HG03280 (cell line): ENCODE data around the gene RNASE4.

Experiments used
- ATAC-seq: cut with Tn5 transposase; IDR thresholded peaks from one replicate; pipeline ENCODE4 v1.9.1; 2021; ENCODE audit warnings: mild to moderate bottlenecking, moderate library complexity; ENCODE audit not compliant: unreplicated experiment

Gene RNASE4

DNA sequence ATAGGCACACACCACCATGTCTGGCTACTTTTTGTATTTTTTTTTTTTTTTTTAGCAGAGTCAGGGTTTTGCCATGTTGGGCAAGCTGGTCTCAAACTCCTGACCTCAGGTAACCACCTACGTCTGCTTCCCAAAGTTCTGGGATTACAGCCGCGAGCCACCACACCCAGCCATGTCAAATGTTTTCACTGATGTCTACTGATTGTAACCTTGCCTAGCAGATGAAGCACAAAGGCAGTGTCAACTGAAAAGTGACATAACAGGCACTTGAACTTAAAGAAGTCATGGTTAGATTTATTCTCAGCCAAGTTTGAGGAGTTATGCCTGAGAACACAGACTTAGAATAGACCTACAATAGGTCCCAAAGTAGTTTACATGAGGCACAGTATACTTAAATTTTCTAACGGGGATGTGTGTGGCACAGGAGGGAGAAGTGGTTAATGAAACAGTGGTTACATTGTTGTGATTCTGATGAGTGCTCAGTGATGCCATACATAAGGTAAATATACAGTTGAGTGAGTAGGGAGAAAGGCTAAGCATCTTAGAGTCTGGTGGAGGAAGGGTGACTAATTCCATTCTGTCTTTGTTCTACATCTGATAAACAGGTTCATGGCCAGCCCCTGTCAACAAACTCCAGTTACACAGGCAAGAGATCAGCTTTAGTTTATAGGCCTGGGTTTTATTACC is 12.6 kb upstream of the RNASE4 start:
- ATAC-seq, result no peak

DNA sequence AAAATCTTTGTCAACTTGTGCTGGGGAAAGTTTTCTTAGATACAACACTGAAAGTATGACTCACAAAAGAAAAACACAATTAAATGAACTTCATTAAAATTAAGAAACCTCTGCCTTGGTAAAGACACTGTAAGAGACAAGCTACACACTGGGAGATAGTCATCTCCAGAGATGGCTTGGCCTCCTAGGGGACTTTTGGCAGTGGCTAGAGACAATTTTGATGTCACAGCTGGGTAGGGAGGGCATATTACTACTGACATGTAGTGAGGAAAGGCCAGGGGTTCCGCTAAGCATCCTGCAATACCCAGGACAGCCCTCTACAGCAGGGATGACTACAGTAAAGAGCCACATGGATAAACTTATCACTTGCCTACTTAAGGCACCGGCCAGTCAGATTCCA is 8.7 kb upstream of the RNASE4 start:
- ATAC-seq, result no peak

DNA sequence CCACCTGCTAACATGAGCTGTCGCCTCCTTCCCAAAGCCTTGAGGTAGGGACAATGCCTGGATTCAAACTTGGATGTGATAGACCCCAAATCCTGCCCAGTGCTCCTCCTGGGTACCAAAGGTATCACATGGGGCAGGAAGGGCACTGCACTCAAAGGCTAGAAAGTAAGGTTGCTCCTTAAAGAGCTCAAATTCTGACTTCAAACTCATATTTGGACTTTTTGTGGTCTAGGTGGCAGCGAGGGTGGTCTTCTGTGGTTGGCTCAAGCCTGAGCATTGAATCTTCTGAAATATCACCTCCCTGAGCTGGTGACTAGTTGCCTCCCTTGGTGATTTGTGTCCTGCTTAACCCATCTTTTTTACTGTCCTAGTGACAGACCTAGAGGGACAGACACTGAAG is 8.3 kb upstream of the RNASE4 start:
- ATAC-seq, result no peak

DNA sequence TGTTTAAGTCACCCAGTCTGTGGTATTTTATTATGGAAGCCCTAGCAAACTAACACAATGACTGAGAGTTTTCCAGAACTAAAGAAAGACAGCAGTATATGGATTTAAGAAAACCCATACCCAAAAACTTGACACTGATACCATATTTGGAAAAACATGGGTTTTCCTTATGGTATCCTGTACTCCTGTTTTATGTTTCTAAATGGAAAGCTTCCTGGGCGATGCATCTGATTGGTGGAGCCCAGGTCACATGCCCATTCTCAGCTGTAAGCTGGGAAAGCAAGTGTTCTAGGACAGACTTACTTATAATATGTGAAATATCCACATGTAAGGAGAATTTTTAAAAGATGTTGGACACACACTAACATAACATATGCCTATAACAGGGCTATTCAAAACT is 4.5 kb upstream of the RNASE4 start:
- ATAC-seq, result no peak

DNA sequence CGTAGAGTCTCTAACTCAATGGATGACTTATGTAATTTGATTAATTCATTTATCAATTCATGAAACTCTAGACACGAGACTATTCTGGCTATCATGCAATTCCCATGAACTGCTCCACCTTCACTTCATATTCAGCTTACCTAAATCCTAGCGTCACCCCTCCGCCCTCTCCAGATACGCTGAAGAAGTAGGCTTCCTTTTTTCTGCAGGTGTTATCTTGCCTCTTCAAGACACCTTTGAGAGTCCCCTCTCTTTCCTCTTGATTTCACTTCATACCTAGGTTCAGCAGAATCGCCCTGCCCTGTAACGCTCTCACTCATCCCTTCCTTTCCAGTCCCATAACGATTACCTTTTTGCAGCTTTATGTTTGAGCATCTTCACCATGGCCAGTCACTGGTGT is 4.0 kb upstream of the RNASE4 start:
- ATAC-seq, result no peak

DNA sequence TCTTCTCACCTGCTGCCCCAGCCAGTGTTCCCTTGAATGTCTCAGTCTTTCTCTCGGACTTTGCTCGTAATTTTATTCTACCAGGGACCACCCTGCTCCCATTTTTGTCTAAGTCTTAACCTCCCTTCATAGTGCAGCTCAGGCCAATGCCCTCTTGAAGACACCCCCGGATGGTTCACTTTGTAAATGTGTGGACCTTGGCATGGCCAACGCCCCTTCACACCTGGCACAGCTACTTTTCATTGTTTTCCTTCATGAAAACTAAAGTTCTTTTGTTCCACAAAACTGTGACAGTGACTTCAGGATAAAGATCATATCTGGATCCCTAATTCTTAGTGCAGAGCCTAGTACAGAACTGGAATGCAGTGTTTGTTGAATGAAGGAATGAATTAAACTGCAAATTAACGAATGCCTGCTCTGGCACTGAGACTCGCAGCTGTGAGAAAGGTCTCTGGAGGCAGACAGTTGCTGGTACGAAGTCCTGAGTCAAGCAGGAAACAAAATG is 3.5 kb upstream of the RNASE4 start:
- ATAC-seq, result peak; percentile 29

DNA sequence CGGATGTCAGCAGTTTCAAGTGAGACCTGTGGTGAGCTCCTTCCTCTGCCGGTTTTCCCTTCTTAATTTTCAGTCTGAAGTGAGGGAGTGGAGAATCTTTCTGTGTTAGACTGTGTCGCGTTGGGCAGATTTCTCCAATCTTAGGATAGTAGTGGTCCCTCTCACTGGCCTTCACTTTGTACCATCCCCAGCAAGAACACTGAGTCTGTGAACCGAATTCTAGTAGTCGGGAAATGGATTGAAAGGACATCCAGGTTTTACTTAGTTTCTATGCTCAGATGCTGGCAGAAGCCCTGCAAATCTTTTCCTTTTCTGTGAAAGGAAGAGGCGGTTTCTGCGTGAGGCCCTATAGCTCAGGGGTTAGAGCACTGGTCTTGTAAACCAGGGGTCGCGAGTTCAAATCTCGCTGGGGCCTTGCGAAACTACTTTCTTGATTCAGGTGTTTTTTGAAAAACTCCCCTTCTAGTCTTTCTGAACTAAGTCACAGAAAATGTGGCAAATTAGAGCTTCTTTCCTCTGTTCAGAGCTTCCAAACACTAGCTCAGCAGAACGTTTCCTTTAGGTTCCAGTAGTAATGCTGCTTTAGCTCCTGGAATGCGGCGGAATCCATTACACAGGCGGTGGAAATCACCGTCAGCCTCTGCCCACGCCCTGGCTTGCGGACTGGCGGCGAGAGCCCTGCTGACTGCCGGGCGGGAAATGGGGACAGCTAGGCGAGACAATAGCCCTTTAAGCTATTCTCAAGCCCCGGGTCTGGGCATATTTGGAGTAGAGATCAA is 2.8 kb upstream of the RNASE4 start:
- peak; percentile 23 for ATAC-seq

DNA sequence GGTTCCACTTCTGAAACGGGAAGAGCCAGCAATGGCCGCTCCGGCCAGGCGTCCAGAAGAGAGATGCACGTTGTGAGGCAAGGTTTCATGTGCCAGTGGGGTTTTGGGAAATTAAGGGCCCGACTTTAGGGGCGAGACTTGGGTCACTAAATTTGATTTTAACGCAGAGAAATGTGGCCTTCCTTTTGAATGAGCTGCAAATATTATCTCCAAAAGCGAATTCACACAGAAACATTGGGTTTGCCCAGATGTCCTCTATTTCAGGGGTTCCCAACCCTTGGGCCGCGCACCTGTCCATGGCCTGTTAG is 2.3 kb upstream of the RNASE4 start:
- no peak for ATAC-seq

DNA sequence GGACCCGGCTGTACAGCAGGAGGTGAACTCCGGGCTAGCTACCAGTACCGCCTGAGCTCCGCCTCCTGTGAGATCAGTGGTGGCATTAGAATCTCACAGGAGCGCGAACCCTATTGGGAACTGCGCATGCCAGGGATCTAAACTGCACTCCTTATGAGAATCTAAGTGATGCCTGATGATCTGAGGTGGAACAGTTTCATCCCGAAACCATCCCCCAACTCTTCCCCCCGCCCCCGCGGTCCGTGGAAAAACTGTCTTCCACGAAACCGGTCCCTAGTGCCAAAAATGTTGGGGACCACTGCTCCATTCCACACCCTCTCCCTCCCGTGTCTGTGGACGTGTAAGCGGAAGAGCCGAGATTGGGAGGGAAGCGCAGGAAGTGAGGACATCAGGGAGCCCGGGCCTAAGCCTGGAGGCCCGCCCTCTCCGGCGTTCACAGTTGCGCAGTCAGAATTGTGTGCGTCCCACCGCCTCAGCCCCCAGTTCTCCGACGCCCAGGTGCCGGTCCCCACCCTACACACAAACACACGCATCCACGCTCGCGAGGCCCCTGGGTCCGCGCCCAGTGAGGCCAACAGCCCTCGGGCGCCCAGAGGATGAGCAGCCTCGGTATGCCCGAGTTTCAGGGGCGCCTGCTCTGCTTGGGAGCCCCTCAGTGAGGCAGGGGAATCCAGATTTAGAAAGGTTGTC is 1.8 kb upstream of the RNASE4 start:
- ATAC-seq, result peak; percentile 37

DNA sequence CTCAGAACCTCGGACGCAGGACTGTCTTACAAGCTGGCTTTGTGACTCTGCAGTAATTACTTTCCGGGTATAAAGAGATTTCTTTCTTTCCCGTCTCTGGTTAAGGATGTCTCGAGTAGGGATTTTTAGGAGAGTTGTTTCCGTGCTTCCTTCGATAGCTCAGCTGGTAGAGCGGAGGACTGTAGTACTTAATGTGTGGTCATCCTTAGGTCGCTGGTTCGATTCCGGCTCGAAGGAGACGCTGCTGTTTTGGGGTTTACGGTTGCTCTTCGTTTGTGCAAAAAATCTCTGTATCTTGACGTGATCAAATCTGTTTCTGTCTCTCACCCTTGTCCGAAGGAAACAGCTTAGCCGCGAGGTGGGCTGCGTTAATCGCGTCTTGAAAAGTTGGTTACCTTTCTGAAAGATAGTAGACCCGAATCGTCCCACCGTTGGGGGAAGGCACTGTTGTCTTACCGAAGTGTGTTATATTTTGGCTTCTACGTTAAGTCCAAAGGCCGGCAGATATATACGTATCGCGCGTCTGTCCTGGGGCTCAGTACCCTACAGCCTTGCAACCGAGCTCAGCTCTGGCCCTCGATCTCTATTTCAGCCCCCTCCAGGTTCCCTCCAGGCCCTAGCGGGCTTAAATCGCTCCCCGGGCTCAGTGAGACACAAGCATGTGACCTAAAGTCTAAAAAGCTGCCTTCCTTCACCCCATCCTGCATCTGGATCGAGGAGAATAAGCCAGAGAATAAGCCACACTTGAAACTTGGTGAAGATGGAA is 1.1 kb upstream of the RNASE4 start:
- peak; percentile 25 for ATAC-seq

DNA sequence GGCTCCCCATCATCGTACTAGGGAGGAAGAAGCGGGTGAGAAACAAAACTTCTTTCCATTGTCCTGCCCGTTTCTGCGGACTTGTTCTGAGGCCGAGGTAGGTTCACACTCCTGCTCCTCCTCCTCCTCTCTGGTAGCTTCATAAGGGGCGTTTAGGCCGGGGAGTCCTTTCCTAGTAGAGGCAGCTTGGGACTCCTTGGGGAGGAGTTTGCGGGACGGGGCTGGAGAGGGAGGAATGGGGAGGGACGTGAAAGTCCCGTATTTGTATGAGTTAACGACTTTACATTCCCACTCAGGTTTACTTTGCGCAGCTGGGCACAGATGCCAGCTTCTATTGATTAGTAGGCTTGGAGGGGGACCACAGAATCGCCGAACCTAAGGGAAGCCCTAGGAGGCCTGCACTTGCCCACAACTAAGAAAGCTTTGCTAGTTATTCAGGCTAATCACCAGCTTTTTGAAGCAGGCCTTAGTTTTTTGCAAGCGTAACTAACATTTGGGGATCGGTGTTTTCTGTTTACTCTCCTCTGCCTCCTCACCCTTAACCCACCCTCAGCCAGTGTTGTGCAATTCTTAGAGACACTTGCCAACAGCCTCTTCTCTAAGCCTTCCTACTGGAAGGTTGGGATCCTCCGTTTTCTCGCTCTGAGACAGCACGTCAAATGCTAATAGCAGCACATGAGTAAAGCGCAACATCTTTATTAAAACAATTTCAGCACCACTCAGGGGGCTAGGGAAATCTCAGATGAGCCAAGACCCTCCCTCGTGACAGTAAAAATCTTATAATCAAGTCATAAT is 499 bp downstream of the RNASE4 start:
- no peak for ATAC-seq

DNA sequence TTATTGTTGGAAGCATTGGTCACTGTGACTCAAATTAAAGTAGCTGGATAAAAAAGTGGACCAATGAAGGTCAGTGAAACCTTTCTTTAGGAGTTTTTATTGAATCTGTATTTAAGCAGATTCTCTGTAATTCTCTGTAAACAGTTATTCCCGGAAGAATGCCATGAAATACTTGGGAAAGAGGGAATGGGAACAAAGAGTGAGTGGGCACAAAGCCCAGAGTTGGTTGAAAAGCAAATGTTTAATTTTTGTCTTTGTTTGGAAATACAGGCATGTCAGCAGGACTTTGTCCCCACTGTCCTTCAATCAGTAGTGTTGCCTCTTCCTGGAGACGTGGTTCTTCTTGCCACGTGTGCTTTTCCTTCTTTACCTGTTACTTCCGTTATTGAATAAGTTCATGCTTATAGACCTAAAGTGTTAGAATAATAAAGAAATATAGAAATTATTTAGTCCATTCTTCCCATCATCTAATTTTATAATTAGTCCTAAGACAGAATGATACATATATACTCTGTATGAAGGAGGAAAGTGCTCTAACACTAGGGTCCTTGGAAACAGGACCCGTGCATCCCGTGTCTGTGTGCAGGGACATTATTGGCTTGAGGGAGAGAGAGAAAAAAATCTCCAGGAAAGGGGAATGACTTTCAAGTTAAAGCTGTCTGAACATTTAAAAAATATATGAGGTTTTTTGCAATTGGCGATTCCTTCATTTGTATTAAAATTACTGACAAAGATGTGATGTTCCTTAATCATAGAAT is 2.2 kb downstream of the RNASE4 start:
- ATAC-seq, result no peak

DNA sequence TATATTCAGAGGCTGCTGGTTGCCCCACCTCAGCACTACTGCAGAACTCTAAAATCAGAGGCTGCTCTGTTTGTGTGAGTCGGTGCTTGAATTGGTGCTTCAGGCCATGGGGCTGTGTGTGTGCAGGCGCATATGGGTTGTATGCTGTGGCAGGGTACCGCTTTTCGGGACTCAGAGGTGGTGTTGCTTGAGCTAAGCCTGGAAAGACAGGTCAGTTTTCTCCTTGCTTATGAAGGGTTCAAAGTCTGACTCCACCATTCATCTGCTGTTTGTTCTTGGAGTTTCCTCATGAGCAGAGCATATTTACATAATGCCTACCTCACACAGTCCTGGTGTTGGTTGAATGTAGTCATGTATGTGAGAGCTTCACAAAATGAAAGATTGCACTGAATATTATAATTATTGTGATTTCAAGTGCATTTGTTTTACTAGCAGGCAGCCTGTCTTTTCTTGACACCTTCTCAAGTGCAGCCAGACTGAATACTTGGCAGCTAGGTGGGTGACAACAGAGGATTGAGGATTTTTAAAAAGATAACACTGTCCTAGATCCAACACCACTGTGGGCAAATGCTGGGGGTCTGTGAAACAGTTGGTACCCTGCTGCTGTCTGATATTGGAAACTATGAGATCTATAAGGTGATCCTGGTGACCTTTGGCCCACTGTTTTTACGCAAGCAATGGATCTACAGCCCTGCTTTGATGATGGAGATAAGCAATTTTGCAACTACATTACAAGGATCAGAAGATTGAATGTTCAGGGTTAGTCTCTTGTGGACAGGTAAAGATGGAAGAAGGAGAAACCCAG is 3.2 kb downstream of the RNASE4 start:
- no peak for ATAC-seq

DNA sequence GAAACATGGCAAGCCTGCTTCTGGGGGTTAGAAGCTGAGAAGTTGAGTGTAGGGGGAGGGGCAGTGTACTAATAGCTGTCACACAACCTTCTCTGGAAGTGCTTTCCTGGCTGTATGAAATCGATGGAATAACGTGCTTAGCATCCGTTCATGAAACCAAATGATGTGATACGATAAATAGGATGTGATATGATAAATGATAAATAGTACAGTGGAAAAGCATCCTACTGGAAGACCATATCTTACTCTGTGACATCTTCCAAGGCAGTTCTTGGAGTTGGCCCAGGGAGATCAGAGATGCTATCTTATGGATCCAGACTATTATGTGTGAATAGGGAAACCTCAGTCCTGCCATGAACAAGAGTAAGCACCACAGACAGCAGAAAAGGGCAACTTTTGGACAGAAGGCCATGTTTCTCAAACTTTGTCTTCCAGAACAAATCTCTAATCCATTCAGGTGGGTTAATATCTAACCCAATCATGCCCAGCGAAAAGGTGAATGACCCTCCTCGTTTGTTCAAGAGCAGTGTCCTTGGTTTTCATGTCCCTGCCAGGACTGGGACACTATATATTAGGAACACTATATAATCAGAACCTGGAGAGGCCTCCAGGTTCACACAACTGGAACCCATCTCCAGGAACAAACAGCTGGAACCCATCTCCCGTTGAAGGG is 3.9 kb downstream of the RNASE4 start, which contains the start of gene ANG:
Gene ANG (plus strand): TSS at position 598 of the 673 bp plus-strand sequence. CDS start 4,801 bp downstream, outside the sequence.
- ATAC-seq, result no peak

DNA sequence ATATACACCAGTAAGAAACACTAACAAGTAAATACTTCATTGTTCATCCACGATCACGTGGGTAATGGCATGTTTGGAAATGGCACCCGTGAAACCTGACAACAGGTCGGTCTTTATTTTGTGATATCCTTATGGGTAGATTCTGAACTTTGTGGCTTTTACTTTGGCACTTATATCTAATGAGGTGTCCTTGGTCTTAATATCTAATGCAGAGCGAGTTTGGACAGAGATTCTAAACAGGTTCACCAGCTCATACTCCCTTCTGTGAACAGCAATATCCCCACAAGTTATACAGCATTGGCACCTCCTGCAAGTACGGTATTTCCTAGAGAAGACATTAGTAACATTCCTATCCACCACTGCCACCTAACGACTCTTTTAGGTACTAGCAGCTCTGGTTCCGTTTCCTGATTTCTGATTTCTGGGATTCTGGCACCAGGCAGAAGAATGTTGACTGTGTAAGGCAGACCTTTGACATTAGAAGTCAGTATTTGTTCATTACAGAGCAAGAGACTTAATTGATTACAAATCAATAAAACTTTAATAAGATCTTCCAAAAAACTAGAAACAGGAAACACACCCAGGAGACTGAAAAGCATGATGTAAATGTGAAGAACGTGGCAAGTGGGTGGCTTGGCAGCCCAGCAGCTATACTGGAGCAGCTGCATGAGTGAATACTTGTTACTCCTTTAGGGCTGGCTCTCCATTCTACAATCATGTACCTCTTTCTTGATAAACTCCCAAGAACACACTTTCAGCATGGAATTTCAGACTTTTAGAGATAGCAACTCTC is 6.7 kb downstream of the RNASE4 start:
- ATAC-seq, result no peak

DNA sequence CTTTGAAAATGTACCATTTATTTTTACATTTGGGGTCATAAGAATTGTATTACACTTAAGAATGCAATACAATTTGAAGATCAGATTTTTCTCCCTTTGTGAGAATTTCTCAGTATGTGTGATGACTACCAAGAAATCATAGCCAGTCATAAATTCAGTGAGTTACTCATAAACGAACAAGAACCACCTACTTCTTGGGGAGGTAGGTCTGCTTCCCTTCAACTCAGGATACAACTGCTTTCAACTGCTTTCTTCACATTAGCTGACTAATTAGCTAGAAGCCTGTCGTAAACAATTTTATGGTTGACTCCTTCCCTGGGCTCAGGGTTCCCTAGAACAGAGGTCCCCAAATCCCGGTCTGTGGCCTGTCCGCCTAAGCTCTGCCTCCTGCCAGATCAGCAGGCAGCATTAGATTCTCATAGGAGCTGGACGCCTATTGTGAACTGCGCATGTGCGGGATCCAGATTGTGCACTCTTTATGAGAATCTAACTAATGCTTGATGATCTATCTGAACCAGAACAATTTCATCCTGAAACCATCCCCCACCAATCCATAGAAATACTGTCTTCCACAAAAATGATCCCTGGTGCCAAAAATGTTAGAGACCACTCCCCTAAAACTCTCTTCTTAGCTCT is 7.9 kb downstream of the RNASE4 start:
- ATAC-seq, result no peak

DNA sequence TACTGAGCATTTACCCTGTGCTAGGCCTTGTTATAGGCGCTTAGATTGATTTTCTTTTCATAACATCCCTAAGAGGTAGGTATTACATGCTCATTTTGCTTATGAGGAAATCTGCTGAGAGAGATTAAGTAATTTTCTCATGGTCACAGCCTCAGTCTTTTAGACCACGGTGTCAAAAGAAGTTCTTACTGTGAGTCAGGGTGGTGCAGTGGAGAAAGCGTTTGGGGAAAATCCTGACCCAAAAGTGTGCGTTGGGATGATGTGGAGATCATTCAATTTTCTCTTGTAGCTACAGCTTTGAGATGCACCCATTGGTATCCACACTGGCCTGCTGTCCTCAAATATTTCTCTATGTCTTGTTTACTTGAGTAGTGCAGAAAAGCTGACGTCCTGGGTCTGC is 12.4 kb downstream of the RNASE4 start:
- ATAC-seq, result no peak
